Upper lobe of right lung (tissue), 1 donor: Measurements from ENCODE around the gene RAMP3. TPM values are rescaled to one million over a fixed set of nuclear protein-coding genes. Genes with fewer than 3 reads are reported as not detected.

ENCODE experiments used
- ATAC-seq: fragments of 200-7000 bp; cut with Tn5 transposase; one replicate; pipeline ENCODE4 v1.9.1; 2020; ENCODE audit warnings: mild to moderate bottlenecking, moderate library complexity
- DNase-seq: peaks from one replicate; pipeline ENCODE4 v3.0.0-alpha.2; 2020
- H3K27ac ChIP-seq: fragments of 200-600 bp; one replicate; pipeline ENCODE4 v1.8.0; 2022
- H3K27me3 ChIP-seq: fragments of 200-600 bp; one replicate; pipeline ENCODE4 v1.8.0; 2022; ENCODE audit warnings: mild to moderate bottlenecking
- H3K36me3 ChIP-seq: fragments of 200-600 bp; one replicate; pipeline ENCODE4 v1.8.0; 2022
- H3K4me1 ChIP-seq: fragments of 200-600 bp; one replicate; pipeline ENCODE4 v1.8.0; 2022
- H3K4me3 ChIP-seq: fragments of 200-600 bp; one replicate; pipeline ENCODE4 v1.8.0; 2022; ENCODE audit warnings: mild to moderate bottlenecking
- H3K9me3 ChIP-seq: fragments of 200-600 bp; one replicate; pipeline ENCODE4 v1.8.0; 2022
- intact Hi-C: fragments of 100-400 bp; cut with DNase I; formaldehyde crosslinking; loops from one replicate; pipeline ENCODE4 v1.11.0; 2022
- total RNA-seq: library from RNA; stranded (reverse); fragmentation: NEBNext Ultra II Directional; extraction: Animal tissue kit (Norgen Biotek cat#: 25700); gene quantifications from one replicate; pipeline ENCODE4 v1.2.1, GENCODE V29; 2021
- TF ChIP-seq, protein P1 (sequence below): fragments of 200-600 bp; IDR thresholded peaks from one replicate; pipeline ENCODE4 v1.8.0; 2022; ENCODE audit warnings: antibody characterized with exemption
- donor health status: DM: no; HTN: yes; CAD: no; lungs with severe emphysema.

Gene RAMP3
- total RNA-seq, 1 donor from 2014 or later = 255 TPM

DNA sequence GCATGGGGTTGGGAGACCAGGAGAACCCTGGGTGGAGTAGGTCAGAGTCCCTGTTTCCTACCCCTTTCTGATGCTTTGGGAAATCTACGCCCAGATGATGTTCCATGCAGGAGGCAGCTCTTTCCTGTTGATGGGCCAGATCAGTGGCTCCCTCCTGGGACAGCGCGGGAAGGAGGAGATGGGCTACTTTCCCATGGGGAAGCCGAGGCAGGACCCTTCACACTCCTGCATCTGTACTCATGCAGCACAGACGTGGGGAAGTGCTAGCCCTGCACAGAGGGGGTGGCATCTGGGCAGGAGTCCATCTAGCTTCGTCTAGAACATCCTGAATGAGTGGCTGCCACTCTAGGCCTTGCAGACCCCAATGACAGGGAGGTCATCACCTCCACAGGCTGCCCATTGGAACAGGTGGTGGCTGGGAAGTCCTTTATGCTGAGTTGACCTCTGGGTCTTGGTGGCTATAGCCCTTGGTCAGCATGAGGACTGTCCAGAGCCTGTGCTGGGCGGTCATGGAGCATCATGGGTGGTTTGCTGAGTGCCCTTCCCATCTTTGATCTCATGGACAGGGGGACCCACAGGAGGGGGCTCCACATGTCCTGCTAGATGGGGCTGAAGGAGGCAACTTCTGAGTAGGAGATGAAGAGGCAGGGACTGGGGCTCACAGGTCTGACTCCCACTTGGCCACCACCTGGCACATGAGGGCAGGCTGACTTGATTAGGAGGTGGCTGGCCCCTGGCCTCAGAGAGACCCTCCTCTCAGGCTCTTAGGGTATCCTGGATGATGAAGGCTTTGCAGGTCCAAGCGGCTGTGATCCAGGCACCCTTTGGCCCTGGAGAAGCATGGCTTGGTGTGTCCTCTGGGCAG, 24.6 kb downstream of the RAMP3 start:
- intact Hi-C loops = no loop called here
- Histone ChIP-seq H3K4me3 (no peak overlapping the region), H3K36me3 (no peaks in the 10 kb centered on the region), H3K4me1 (no peaks in the 10 kb centered on the region), H3K9me3 (no peaks in the 10 kb centered on the region), H3K27ac (no peak overlapping the region), H3K27me3 (no peaks in the 10 kb centered on the region)
- DNase-seq (peak; percentile 47), ATAC-seq (no peak)
- TF ChIP-seq, protein P1, sequence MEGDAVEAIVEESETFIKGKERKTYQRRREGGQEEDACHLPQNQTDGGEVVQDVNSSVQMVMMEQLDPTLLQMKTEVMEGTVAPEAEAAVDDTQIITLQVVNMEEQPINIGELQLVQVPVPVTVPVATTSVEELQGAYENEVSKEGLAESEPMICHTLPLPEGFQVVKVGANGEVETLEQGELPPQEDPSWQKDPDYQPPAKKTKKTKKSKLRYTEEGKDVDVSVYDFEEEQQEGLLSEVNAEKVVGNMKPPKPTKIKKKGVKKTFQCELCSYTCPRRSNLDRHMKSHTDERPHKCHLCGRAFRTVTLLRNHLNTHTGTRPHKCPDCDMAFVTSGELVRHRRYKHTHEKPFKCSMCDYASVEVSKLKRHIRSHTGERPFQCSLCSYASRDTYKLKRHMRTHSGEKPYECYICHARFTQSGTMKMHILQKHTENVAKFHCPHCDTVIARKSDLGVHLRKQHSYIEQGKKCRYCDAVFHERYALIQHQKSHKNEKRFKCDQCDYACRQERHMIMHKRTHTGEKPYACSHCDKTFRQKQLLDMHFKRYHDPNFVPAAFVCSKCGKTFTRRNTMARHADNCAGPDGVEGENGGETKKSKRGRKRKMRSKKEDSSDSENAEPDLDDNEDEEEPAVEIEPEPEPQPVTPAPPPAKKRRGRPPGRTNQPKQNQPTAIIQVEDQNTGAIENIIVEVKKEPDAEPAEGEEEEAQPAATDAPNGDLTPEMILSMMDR = no peak

GRCh38 chr7:45182856-45183710, 25.5 kb downstream of the RAMP3 start:
- ATAC-seq (no peak), DNase-seq (peak; percentile 59)
- intact Hi-C loops = no loop called here
- TF ChIP-seq, protein P1 = no peak
- Histone ChIP-seq H3K4me3 (no peak overlapping the region), H3K36me3 (no peaks in the 10 kb centered on the region), H3K4me1 (no peaks in the 10 kb centered on the region), H3K27ac (no peak overlapping the region), H3K9me3 (no peaks in the 10 kb centered on the region), H3K27me3 (no peaks in the 10 kb centered on the region)

- Histone ChIP-seq H3K4me3 (no peak overlapping the region), H3K4me1 (no peaks in the 10 kb centered on the region), H3K27ac (no peak overlapping the region), H3K36me3 (no peaks in the 10 kb centered on the region), H3K9me3 (no peaks in the 10 kb centered on the region), H3K27me3 (no peaks in the 10 kb centered on the region)
- DNase-seq (peak; percentile 46), ATAC-seq (no peak)
- TF ChIP-seq, protein P1 = no peak
- intact Hi-C loops = no loop called here
Measured at GRCh38 chr7:45183711-45184210, 26.2 kb downstream of the RAMP3 start.

DNA sequence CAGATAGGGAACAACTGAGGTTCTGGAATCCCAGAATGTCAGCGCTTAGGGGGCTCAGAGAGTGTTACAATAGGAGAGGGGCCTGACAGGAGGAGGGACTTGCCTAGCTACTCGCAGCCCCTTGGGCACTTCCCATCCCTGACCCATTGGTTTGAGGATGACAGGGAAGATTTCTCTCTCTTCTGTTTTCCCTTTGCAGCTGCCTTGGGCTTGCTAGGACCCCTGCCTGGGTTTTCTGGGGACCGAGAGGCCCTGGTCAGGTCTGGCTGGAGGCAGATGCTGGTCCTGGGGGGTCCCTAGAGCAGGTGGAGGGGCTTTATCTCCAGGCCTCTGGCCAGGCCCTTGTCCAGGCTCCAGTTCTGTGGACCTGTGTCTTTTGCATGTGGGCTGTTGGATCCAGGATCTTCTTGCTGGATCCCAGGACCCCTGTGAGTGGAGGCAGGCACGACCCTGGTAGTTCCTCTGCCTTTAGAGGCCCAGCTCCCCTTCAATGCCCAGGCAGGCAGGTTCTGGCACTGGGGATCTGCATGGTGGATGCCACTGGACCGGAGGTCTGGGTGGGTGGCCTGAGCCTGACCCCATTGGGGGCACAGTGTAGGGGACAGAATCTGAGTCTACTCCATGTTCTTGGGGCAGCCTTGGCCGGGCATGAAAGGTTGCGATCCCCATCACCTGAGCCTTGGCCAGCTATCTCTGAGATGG, 26.9 kb downstream of the RAMP3 start:
- ATAC-seq (no peak), DNase-seq (peak; percentile 38)
- TF ChIP-seq, protein P1 = no peak
- Histone ChIP-seq H3K27me3 (no peaks in the 10 kb centered on the region), H3K27ac (no peak overlapping the region), H3K4me1 (no peaks in the 10 kb centered on the region), H3K36me3 (no peaks in the 10 kb centered on the region), H3K9me3 (no peaks in the 10 kb centered on the region), H3K4me3 (no peak overlapping the region)
- intact Hi-C loops = no loop called here
